ENCODE data around the gene LRMDA.

- TF ChIP-seq POLR2A (IDR thresholded peaks at IDR 0.05; ENCODE audit: low read depth, low read length) (no peak), MXI1 (IDR thresholded peaks at IDR 0.05; ENCODE audit: borderline replicate concordance, low read depth, low read length) (no peak), CTCF (conservative IDR thresholded peaks at IDR 0.05; ENCODE audit: low read depth, low read length) (no peak), NFE2L2 (IDR thresholded peaks at IDR 0.05; ENCODE audit: low read depth, low read length) (no peak), RCOR1 (IDR thresholded peaks at IDR 0.05; ENCODE audit: insufficient replicate concordance, low read length) (no peak), MAFK (IDR thresholded peaks at IDR 0.05; ENCODE audit: low read depth, low read length) (no peak), CHD1 (IDR thresholded peaks at IDR 0.05; ENCODE audit: low read depth, low read length) (no peak), SMC3 (IDR thresholded peaks at IDR 0.05; ENCODE audit: low read depth, low read length) (no peak), RAD21 (IDR thresholded peaks at IDR 0.05; ENCODE audit: low read length) (no peak), RFX5 (IDR thresholded peaks at IDR 0.05; ENCODE audit: low read depth, low read length) (no peak), USF2 (IDR thresholded peaks at IDR 0.05; ENCODE audit: low read depth, low read length) (no peak), CEBPB (IDR thresholded peaks at IDR 0.05; ENCODE audit: low read depth, low read length) (no peak)
Measured at GRCh38 chr10:75476569-75476968, 45.1 kb downstream of the LRMDA start.

Measured in IMR-90 (cell line).